ENCODE data around the gene SMG1.

- TF ChIP-seq POLR2A (IDR thresholded peaks at IDR 0.05) (no peak), POLR2AphosphoS5 (IDR thresholded peaks at IDR 0.05) (no peak)
Observed at GRCh38 chr16:18792836-18793433, 133.3 kb downstream of the SMG1 start.
